Kidney (tissue), 14 donors: Measurements from ENCODE around the gene MAGI1. TPM values are rescaled to one million over a fixed set of nuclear protein-coding genes. Genes with fewer than 3 reads are reported as not detected.
"Not testable (repeated sequence)": the region's sequence is repeated elsewhere in the genome, so short reads cannot be mapped to it uniquely, and the experiment has no call there.

Source experiments
- DNase-seq, 5 donors: peaks; one replicate each; pipeline ENCODE4 v3.0.0-alpha.2; 2013 to 2020
- FAIRE-seq: peaks from 2 replicates; lab custom pipeline; 2012; peaks lifted over from hg19 to GRCh38; lab: Jason Lieb, UNC
- H3K27ac ChIP-seq, 2 donors: one replicate each; pipeline ENCODE4 v1.7.0; 2013; ENCODE audit warnings: low read depth in 2 of 2, low read length in 2 of 2, inconsistent platforms in 1 of 2
- H3K27me3 ChIP-seq: one replicate; pipeline ENCODE4 v1.7.1; 2013; ENCODE audit warnings: low read length, inconsistent platforms; ENCODE audit not compliant: control insufficient read depth, insufficient read depth
- H3K36me3 ChIP-seq, 3 donors: one replicate each; pipeline versions ENCODE4 v1.7.0 to v1.7.1; 2013; ENCODE audit warnings: low read length in 3 of 3, control low read depth in 1 of 3, inconsistent platforms in 1 of 3; ENCODE audit not compliant: insufficient read depth in 3 of 3, control insufficient read depth in 2 of 3
- H3K4me1 ChIP-seq, 3 donors: one replicate each; pipeline versions ENCODE4 v1.7.0 to v1.7.1; 2013; ENCODE audit warnings: low read length in 3 of 3, inconsistent platforms in 1 of 3, low read depth in 1 of 3; ENCODE audit not compliant: control insufficient read depth in 2 of 3, insufficient read depth in 2 of 3
- H3K4me3 ChIP-seq, 3 donors: one replicate each; pipeline versions ENCODE4 v1.7.0 to v1.8.1; 2013; ENCODE audit warnings: low read length in 3 of 3, control low read depth in 1 of 3, inconsistent platforms in 1 of 3
- H3K9ac ChIP-seq, 3 donors: one replicate each; pipeline versions ENCODE4 v1.7.0 to v1.7.1; 2013; ENCODE audit warnings: low read length in 3 of 3, control low read depth in 1 of 3, inconsistent platforms in 1 of 3
- H3K9me3 ChIP-seq, 3 donors: one replicate each; pipeline versions ENCODE4 v1.7.0 to v1.7.1; 2013; ENCODE audit warnings: low read length in 3 of 3, control low read depth in 1 of 3, inconsistent platforms in 1 of 3; ENCODE audit not compliant: control insufficient read depth in 2 of 3, insufficient read depth in 1 of 3
- CTCF ChIP-seq: IDR thresholded peaks from 3 replicates; pipeline ENCODE4 v1.5.1; 2012; ENCODE audit warnings: mild to moderate bottlenecking, moderate library complexity, borderline replicate concordance; ENCODE audit not compliant: insufficient read depth; ENCODE audit errors: extremely low read depth
- intact Hi-C: fragments of 100-400 bp; cut with DNase I; formaldehyde crosslinking; loops from one replicate; pipeline ENCODE4 v1.11.1; 2022
- polyA plus RNA-seq: library from polyadenylated mRNA; stranded (reverse); fragments of 350-450 nt; fragmentation: Illumina TruSeq; extraction: RNeasy Lipid Tissue Mini Kit (QIAGEN cat#74804); gene quantifications from one replicate; pipeline ENCODE4 v1.2.3, GENCODE V29; 2014; ENCODE audit warnings: low read depth, low replicate concordance; ENCODE audit not compliant: insufficient read depth
- total RNA-seq: library from RNA; stranded (reverse); fragmentation: NEBNext Ultra II Directional; extraction: Animal tissue kit (Norgen Biotek cat#: 25700); gene quantifications from one replicate; pipeline ENCODE4 v1.2.1, GENCODE V29; 2021
- donor health status: control.
- donor health status: control.
- donor health status: control.
- donor health status: control.
- donor health status: control.
- donor health status: DM: yes; HTN: yes; CAD: no.
- donor health status: Normal renal cell carcinoma (clear cell type).

MAGI1 gene
- total and polyA plus RNA-seq, 2 donors from 2014 or later, result 8.2 to 42.8 TPM

GRCh38 chr3:65864357-65864904, 174.3 kb downstream of the MAGI1 start:
- FAIRE-seq, result no peak
- H3K27ac ChIP-seq, result no peak overlapping the region
- intact Hi-C loops, result no loop called here

GRCh38 chr3:65861718-65862117, 177.0 kb downstream of the MAGI1 start:
- no peak overlapping the region for H3K4me3 ChIP-seq
- DNase-seq (peak in 3 of 5 donors; percentile 37 to 84 (median 78)), FAIRE-seq (no peak)

More at GRCh38 chr3:65864357-65864904, 174.3 kb downstream of the MAGI1 start:
- TF ChIP-seq CTCF, result no peak
- DNase-seq, result no peak
- H3K9ac ChIP-seq, result no peak overlapping the region
- H3K4me3 ChIP-seq, result no peak overlapping the region
- H3K9me3 ChIP-seq, result no peaks in the 10 kb centered on the region
- peaks cover 0 to 2% (median 0%) of the 10 kb centered on the region in 3 donors for H3K4me1 ChIP-seq
- H3K36me3 ChIP-seq, result no peaks in the 10 kb centered on the region
- H3K27me3 ChIP-seq, result no peaks in the 10 kb centered on the region

GRCh38 chr3:65859612-65860011, 179.1 kb downstream of the MAGI1 start:
- intact Hi-C loops, H3K9me3 ChIP-seq, DNase-seq, H3K27ac ChIP-seq, FAIRE-seq, H3K27me3 ChIP-seq, H3K4me3 ChIP-seq, H3K9ac ChIP-seq, H3K36me3 ChIP-seq: not testable (repeated sequence)
- peaks cover 0 to 17% (median 15%) of the 10 kb centered on the region in 3 donors for H3K4me1 ChIP-seq

More at GRCh38 chr3:65861718-65862117, 177.0 kb downstream of the MAGI1 start:
- no peaks in the 10 kb centered on the region for H3K9me3 ChIP-seq
- no peaks in the 10 kb centered on the region for H3K36me3 ChIP-seq
- TF ChIP-seq CTCF, result no peak
- H3K9ac ChIP-seq, result no peak overlapping the region
- H3K27ac ChIP-seq, result no peak overlapping the region
- peaks cover 0 to 12% (median 9%) of the 10 kb centered on the region in 3 donors for H3K4me1 ChIP-seq
- intact Hi-C loops, result no loop called here
- no peaks in the 10 kb centered on the region for H3K27me3 ChIP-seq

GRCh38 chr3:65858749-65859148, 180.0 kb downstream of the MAGI1 start:
- H3K9ac ChIP-seq, result no peak overlapping the region
- no peak for DNase-seq
- TF ChIP-seq CTCF, result no peak
- no peaks in the 10 kb centered on the region for H3K27me3 ChIP-seq
- no peak overlapping the region for H3K4me3 ChIP-seq
- H3K9me3 ChIP-seq, result no peaks in the 10 kb centered on the region
- intact Hi-C loops, result no loop called here
- no peak overlapping the region for H3K27ac ChIP-seq
- FAIRE-seq, result no peak
- peaks cover 0 to 17% (median 15%) of the 10 kb centered on the region in 3 donors for H3K4me1 ChIP-seq
- H3K36me3 ChIP-seq, result no peaks in the 10 kb centered on the region
